GM18505 (cell line): Measurements from ENCODE around the gene LPP.
A peak's percentile ranks its signal among the peaks of the same experiment; 100 is the strongest.

Experiments used
- ATAC-seq: cut with Tn5 transposase; IDR thresholded peaks from one replicate; pipeline ENCODE4 v1.9.1; 2021; ENCODE audit not compliant: unreplicated experiment
- POLR2A ChIP-seq: IDR thresholded peaks from 4 replicates; pipeline ENCODE4 v1.6.1; 2011; ENCODE audit warnings: borderline replicate concordance; ENCODE audit not compliant: insufficient read depth, insufficient read length; ENCODE audit errors: extremely low read depth

LPP gene

GRCh38 chr3:188296761-188297612, 143.0 kb downstream of the LPP start:
- no peak for TF ChIP-seq POLR2A
- ATAC-seq, result no peak

- ATAC-seq, result no peak
- TF ChIP-seq POLR2A, result no peak
These were observed 144.6 kb downstream of the LPP start for GRCh38 chr3:188298585-188298984.

GRCh38 chr3:188299068-188299467, 145.1 kb downstream of the LPP start:
- TF ChIP-seq POLR2A, result no peak
- no peak for ATAC-seq

- TF ChIP-seq POLR2A, result no peak
- no peak for ATAC-seq
These were observed 145.8 kb downstream of the LPP start for GRCh38 chr3:188299708-188300107.

GRCh38 chr3:188301147-188301546, 147.2 kb downstream of the LPP start:
- no peak for TF ChIP-seq POLR2A
- no peak for ATAC-seq

GRCh38 chr3:188303286-188303799, 149.4 kb downstream of the LPP start:
- TF ChIP-seq POLR2A, result no peak
- ATAC-seq, result no peak

GRCh38 chr3:188303823-188304222, 149.9 kb downstream of the LPP start:
- ATAC-seq, result no peak
- TF ChIP-seq POLR2A, result no peak

- TF ChIP-seq POLR2A, result no peak
- ATAC-seq, result no peak
These were observed 150.5 kb downstream of the LPP start for GRCh38 chr3:188304501-188304900.

- no peak for ATAC-seq
- TF ChIP-seq POLR2A, result no peak
These were observed 151.3 kb downstream of the LPP start for GRCh38 chr3:188305220-188305619.

- no peak for TF ChIP-seq POLR2A
- ATAC-seq, result no peak
These were observed 152.6 kb downstream of the LPP start for GRCh38 chr3:188306435-188307005.

- peak; percentile 95 for ATAC-seq
- no peak for TF ChIP-seq POLR2A
These were observed 155.7 kb downstream of the LPP start for GRCh38 chr3:188309437-188310269.

- ATAC-seq, result no peak
- TF ChIP-seq POLR2A, result no peak
These were observed 156.3 kb downstream of the LPP start for GRCh38 chr3:188310270-188310710.

- TF ChIP-seq POLR2A, result no peak
These were observed 161.6 kb downstream of the LPP start for GRCh38 chr3:188315553-188315952.

More at GRCh38 chr3:188315553-188315952, 161.6 kb downstream of the LPP start:
- no peak for ATAC-seq
